GM19043 (cell line): ENCODE results near the gene PPP3CA.

Experiments used
- ATAC-seq: cut with Tn5 transposase; IDR thresholded peaks from one replicate; pipeline ENCODE4 v1.9.1; 2021; ENCODE audit warnings: low read depth; ENCODE audit not compliant: unreplicated experiment

The PPP3CA gene

GRCh38 chr4:101290654-101291053 lies 56.7 kb downstream of the PPP3CA start:
- ATAC-seq, result no peak

GRCh38 chr4:101289306-101289705 lies 58.0 kb downstream of the PPP3CA start:
- ATAC-seq, result no peak

GRCh38 chr4:101288365-101289145 lies 58.8 kb downstream of the PPP3CA start:
- no peak for ATAC-seq

DNA sequence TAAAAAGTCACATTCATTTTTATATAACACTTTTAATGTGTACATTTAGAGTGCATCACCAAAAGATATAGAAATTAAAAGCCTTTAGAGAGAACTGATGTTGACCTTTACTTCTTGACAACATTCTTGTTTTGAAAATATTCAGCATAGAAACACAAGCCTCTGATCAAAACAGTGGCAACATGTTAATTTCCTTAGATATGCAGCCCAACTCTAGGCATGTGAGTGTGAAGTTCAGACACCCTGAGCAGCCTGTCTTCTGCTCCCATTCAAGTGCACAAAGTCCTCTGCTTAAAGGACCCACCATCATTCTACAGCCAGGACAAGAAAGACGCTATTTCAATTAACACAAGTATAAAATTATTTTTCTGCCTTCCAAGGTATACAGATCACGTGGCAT lies 60.0 kb downstream of the PPP3CA start:
- no peak for ATAC-seq

GRCh38 chr4:101286663-101287062 lies 60.7 kb downstream of the PPP3CA start:
- ATAC-seq, result no peak

DNA sequence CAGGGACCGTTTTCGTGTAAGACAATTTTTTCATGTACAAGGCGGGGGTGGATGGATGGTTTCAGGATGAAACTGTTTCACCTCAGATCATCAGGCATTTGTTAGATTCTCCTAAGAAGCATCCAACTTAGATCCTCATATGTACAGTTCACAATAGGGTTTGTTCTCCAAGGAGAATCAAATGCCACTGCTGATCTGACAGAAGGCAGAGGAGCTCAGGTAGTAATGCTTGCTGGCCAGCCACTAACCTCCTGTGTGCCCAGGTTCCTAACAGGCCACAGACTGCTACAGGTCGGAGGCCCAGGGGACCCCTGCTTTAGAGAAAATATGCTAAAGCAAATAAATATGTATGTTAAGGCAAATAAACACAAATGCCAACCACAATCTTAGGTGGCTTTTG lies 61.3 kb downstream of the PPP3CA start:
- no peak for ATAC-seq

DNA sequence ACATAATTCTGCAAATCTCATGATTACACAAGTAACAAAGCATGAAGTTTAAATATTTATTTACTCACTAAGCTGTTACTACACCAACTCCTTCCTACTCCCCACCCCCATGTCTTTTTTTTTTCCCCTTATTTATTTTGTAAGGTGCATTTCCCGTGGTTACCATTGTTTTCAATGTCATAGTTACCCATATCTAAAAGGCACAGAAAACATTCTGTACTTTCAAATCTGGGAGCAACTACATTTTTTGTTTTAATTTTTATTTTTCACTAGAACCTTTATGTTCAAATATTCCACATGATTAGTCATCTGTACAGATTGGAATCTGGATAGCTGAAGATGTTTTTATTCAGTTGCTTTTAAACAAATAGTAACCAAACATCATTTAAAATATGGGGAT lies 62.8 kb downstream of the PPP3CA start:
- ATAC-seq, result no peak

- no peak for ATAC-seq
Observed at GRCh38 chr4:101283434-101283833, 63.9 kb downstream of the PPP3CA start.

- ATAC-seq, result no peak
Observed at GRCh38 chr4:101282076-101282844, 65.1 kb downstream of the PPP3CA start.

GRCh38 chr4:101280866-101281600 lies 66.3 kb downstream of the PPP3CA start:
- no peak for ATAC-seq

DNA sequence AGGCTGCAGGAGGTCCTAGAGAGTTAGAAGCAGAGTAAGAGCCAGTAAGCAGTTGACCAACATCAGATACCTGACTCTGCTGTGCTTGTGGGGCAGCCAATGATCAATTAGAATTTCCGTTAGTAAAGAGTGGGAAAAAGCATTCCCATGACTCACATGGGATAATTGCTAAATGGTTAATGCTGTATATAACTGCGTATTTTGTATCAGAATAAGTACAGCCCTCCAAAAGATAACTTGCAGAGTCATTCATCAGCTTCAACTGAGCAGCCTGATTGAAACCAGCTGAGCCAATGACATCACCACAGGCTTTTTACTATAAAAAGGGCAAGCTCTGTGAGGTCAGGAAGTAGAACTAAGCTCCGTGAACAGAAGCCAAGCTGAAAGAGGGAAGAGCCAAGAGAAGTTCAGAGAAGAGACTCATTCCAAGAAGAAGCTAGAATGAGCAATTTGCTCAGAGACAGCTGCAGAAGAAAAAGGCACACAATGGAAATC lies 67.9 kb downstream of the PPP3CA start:
- peak; percentile 55 for ATAC-seq

DNA sequence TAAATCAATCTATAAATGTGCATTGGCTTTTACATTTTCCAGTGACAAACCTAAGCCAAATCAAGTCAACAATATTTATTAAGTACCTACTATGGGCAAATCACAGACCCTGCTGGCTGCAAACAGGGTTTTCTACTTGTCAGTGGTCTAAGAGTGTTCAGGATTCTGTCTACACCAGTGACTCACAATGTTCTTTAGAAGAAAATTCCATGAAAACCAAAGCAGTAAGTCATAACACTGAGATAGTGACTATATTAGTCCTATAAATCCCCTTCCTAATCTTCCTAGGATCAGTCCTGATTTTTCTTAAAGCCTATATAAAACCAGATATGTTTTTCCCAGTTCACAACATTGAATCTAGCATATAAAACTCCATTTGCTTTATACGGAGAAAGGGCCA lies 69.7 kb downstream of the PPP3CA start:
- no peak for ATAC-seq

GRCh38 chr4:101276661-101277060 lies 70.7 kb downstream of the PPP3CA start:
- no peak for ATAC-seq

GRCh38 chr4:101274888-101275752 lies 72.2 kb downstream of the PPP3CA start:
- ATAC-seq, result peak; percentile 67

DNA sequence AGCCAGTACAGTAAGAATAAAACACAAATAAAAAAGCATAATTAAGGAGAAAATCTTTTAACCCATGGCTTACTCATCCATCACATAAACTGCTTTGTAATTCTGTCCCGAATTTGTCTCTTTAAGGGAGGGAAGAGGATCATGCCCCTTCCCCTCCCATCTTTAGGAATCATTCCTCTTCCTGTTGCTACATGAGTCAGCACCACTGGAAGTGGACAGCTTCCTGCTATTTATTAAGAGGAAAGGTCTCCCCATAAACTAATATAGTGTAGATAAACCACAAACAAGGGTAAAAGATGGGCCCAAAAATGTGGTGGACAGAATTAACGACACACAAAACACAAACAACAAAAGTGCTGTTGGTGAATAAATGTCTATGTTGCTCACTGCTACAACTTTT lies 75.8 kb downstream of the PPP3CA start:
- no peak for ATAC-seq

DNA sequence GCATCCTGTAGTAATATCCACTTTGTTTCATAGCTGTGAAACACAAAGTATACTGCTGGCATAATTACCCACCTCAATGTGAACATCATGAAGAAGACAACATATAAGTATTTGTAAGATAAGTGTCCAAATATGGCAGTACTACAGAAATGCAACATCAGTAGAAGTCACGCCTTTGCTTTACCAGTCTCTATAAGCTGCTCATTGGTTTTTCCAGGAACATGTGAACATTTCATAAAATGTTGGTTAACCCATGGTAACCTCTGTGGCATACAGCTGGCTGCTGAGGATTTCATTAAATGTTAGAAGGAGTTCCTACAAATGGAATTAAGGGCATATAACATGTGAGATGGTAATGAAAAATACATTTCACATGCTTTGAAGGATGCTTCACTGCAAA lies 77.6 kb downstream of the PPP3CA start:
- no peak for ATAC-seq

DNA sequence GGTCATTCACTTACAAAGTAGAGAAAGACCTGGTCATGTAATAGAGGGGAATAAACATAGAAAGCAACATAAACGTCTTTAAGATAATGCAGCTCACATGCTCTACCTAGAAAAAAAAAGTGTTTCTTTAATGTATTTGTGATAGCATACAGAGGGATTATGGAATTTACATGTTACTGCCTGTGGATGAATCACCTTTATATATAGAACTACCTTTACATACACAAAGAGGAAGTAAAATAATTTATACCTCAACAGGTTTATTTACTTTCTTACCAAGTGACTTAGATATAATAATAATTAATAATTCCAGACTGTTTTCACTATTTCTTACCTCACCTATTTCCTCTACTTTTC lies 81.5 kb downstream of the PPP3CA start:
- no peak for ATAC-seq

DNA sequence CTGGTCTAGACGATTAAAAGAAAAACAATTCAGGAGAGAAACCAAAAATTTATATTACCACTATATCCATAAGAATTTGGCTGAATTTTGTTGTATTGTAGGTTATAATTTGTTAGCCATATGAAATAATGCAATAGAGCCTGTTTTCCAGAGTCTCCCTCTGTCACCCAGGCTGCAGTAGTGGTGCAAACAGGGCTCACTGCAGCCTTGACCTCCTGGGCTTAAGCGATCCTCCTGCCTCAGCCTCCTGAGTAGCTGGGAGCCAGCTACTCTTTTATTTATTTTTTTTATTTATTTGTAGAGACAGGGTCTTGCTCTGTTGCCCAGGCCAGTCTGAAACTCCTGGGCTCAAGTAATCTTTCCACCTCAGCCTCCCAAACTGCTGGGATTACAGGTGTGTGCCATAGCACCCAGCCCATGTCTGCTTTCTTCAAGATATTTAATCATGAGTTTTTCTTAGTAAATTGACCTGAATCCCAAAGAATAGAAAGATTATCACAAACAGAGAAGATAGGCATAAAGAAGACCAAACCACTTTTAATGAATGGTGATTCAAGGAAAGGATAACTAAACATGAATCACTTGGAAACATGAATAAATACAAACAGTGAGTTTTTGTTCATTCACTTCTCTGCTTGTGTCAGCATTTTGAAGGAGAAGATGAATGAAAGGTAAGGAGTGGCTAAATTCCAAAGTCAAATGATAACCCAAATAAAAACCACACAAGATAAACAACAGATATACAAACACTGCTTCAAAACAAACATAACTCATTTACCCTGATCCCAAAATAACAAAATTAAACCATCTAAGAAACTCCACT lies 82.1 kb downstream of the PPP3CA start:
- no peak for ATAC-seq

DNA sequence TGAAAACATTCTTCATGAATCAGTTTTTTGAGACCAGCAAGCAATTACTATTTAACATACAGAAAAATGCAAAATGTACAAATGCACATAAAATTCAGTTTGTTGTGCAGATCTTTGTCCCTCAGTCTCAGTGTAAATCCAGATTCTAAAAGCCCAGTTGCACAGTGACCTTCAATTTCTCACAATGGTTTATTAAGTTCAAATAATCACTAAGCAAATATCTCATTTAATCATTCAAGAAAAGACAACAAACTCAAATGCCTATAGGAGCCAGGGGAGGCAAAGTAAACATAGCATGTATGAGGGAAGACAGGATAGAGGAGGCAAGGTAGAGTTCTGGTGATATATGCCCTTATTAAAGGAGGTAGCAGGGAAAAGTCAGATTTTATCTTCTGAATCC lies 82.8 kb downstream of the PPP3CA start:
- ATAC-seq, result no peak
